Measurements from ENCODE around the gene TMCC2. TPM values are rescaled to one million over a fixed set of nuclear protein-coding genes. Genes with fewer than 3 reads are reported as not detected.
"Not testable (repeated sequence)": the region's sequence is repeated elsewhere in the genome, so short reads cannot be mapped to it uniquely, and the experiment has no call there.

TMCC2 gene
- total RNA-seq, 2 experiments from 2014 or later = 11.4 to 11.8 TPM

DNA sequence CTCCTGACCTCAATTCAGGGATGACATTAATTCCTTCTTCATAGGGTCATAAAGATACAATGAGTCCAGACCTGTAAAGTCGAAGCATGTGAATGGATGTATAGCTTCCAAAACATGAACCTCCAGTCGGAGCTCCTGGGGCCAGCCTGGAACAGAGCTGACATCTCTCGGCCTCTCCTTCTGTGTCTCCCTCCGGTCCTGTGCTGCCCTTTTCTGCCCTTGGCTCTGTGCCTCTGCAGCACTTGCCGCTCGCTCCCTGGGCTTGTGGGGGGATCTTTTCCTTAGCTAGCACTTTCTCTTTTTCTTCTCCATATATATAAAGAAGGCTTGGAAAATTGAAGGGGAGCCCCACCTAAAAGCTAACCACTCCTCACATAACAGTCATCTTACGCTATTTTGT lies 42.5 kb downstream of the TMCC2 start:
- ChIA-PET POLR2A (no interaction called here), CTCF (interaction anchor here (0.5 to 21.8 kb wide), 6 partner anchors 14 to 89 kb away, joined by 3 to 489 read pairs (median 4); partner anchors contain the start of gene NUAK2)

DNA sequence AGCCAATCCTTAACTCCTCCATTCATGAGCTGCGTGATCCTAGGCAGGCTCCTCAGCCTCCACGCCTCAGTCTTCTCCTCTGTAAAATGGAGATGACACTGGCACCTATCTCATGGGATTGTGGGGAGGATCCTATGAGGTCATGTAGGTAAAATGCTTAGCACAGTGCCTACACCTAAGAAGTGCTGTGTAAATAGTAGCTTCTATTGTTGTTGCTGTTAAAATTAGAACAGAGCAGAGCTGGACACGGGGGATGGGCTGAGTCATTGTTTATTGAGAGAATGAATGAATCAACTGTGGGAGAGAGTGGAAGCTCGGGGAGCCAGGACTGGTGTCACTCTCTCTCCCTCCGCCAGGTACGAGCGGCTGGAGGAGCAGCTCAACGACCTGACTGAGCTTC lies 43.0 kb downstream of the TMCC2 start:
- ChIA-PET CTCF (interaction anchor here (0.5 to 21.8 kb wide), 7 partner anchors 14 to 88 kb away, joined by 3 to 489 read pairs (median 3); partner anchors contain the start of gene NUAK2), POLR2A (no interaction called here)

DNA sequence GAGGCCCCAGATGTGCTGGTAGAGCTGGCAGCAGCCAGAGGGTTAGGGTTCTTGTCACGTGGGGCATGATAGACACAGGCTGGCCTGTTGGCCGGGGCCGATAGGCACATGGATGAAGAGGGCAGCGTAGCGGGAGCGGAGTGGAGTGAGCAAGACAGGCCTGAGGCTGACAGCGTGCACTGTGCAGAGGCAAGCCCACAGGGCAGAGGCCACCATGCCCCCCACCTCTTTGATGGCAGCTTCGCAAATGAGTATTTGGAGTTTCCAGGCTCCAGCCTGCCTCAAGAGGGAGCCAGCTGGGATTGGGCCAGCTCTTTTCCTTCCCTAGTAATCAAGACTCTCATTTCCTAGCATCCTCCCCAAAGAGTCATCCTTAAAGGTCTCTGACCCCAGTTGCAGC lies 43.5 kb downstream of the TMCC2 start:
- ChIA-PET CTCF (interaction anchor here (0.9 to 21.8 kb wide), 4 partner anchors 14 to 83 kb away, joined by 3 to 489 read pairs (median 16); partner anchors contain the start of gene NUAK2), POLR2A (interaction anchor here (0.5 kb wide), 1 partner anchor 42 kb away, joined by 3 read pairs; no protein-coding TSS in a partner anchor)

DNA sequence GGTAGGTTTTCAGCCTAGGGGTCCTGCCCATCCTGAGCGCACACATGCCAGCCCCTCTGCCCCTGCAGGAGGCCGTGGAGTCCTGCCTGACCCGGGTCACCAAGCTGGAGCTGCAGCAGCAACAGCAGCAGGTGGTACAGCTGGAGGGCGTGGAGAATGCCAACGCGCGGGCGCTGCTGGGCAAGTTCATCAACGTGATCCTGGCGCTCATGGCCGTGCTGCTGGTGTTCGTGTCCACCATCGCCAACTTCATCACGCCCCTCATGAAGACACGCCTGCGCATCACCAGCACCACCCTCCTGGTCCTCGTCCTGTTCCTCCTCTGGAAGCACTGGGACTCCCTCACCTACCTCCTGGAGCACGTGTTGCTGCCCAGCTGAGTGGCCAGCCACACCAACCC lies 44.0 kb downstream of the TMCC2 start:
- ChIA-PET CTCF (interaction anchor here (0.7 to 21.8 kb wide), 4 partner anchors 17 to 83 kb away, joined by 3 to 489 read pairs (median 16); partner anchors contain the start of gene NUAK2), POLR2A (no interaction called here)

DNA sequence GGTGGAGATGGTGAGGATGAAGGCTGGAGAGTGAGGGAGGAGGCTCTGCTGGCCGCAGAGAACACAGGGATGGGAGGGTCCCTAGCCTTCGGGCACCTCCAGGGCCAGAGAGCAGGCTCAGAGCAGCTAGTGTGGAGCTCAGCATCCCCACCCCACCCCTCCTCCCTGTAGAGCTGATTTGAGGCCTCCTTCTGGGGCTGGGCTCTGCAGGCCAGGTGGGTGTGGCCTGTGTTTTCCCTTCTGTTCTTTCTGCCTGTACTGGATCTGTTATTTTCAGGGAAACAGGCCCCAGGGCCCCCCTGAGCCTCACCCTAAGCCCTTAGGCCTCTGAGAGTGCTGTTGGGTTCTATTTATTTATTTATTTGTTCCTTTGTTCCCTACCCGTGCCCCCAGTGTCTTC lies 44.8 kb downstream of the TMCC2 start:
- ChIA-PET POLR2A (interaction anchor here (0.6 kb wide), 1 partner anchor 99 kb away, joined by 6 read pairs; no protein-coding TSS in a partner anchor), CTCF (interaction anchor here (1.3 to 21.8 kb wide), 9 partner anchors 12 to 89 kb away, joined by 3 to 489 read pairs (median 8); partner anchors contain the start of gene NUAK2)

DNA sequence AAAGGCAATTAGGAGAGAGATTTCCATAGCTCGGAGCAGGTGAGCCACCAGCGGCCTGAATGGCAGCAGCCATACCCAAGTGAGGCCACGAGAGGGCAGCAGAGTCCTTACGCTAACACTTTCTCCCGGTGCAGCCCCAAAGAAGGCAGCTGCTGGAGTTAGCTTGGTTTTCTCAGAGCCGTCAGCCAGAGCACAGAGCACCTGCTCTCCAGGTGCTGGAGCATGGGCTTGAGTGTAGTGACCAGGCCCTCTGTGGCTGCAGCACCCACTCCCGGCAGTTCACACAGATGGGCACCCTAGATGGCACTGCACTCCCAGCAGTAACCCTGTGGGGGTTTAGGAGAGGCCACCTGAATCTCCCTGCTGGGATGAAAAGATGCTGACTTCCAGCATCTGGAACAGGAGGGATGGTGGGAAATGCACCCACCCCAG lies 45.8 kb downstream of the TMCC2 start:
- ChIA-PET CTCF (interaction anchor here (0.6 to 21.8 kb wide), 28 partner anchors 9 to 315 kb away, joined by 3 to 489 read pairs (median 6); partner anchors contain the start of gene NUAK2), POLR2A (interaction anchor here (0.6 to 1.1 kb wide), 3 partner anchors 12 to 52 kb away, joined by 4 read pairs; partner anchors contain the start of gene NUAK2)

DNA sequence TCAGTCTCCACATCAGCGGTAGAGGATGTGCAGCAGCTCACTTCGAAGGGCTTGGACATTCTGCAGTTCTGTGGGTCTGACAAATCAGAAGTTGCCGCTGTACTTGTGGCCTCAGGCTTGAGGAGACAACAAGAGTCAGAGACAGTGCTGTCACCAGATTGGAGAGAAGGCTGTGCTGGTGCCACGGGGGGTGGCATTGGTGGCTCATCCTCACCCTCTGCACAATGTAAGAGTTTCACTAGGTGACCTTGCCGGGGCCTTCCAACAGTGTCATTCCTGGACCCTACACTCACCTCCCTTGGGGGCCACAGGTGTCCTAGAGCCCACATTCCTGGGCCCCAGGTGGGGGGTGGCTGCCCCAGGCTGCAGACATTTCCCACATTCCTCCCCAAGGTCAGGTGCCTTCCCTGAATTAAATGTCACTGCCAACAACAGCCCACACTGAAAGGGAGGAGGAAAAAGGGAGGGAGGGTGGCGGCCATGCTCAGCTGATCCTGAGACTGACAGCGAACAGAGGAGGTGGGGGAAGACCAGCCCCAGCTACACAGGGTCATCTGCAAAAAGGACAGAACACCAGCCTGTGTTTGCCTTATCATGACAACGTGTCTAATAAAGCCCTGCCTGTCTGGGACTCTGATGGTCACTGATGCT lies 46.4 kb downstream of the TMCC2 start:
- ChIA-PET POLR2A (interaction anchor here (1.1 kb wide), 1 partner anchor 48 kb away, joined by 4 read pairs; the partner anchor contains the start of gene NUAK2), CTCF (interaction anchor here (0.7 to 21.8 kb wide), 24 partner anchors 8 to 233 kb away, joined by 3 to 489 read pairs (median 8); partner anchors contain the start of gene NUAK2)

DNA sequence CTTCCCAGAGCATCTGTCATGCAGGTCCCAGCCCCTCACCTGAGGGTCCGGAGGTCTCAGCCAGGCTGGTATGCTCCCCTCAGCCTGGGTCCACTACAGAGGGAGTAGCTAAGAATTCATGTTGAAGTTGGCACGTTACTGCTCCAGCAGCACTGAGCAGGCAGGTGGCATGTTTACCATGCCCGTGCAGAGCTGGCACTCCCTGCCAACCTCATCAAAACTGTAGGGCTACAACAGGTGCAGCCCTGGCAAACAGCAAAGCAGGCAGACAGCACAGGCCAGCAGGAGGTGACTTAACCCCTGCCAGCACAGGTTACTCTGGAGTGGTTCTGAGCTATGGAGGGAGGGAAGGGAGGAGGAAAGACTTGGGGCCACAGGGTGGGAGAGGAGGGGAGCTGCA lies 47.4 kb downstream of the TMCC2 start:
- ChIA-PET POLR2A (no interaction called here), CTCF (interaction anchor here (0.7 to 21.8 kb wide), 8 partner anchors 11 to 207 kb away, joined by 3 to 489 read pairs (median 5); partner anchors contain the start of gene NUAK2)

DNA sequence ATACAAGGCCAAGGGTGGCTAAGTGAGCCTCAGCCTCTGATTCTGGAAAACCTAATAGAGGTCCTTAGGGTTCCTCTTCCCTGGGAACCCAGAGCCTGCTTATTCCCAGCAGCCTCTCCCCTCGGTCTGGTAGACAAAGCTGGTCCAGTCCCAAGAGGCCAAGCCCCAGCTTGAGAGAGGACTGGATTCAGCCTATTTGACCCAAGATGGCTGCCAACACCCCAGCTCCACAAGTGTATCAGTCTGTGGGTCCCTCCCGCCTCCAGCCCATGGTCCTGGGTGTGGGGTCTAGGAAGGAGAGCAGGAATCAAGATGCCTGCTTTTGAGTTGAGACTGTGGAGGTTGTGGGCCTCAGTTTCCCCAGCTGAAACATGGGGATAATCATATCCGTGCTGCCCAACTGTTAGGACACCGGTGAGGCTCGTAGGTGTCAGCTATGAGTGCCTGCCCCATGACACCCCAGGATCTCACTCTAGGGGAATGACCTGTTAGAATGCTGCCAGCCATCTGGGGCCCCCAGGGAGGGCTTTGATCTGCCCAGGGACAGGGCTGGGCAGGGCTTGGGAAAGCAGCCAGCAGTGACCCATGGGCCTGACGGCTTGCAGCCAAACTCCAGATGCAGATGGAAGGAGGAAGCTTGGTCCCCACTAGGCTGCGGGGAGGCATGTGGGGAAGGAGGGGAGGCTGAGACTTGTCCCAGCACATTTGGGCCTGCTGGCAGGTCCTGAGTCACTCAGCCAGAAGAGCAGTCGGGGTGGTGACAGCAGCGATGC lies 48.4 kb downstream of the TMCC2 start:
- POLR2A ChIA-PET = interaction anchor here (0.6 kb wide), 1 partner anchor 188 kb away, joined by 9 read pairs; no protein-coding TSS in a partner anchor
- CTCF ChIA-PET = interaction anchor here (0.6 to 21.8 kb wide), 6 partner anchors 10 to 102 kb away, joined by 4 to 489 read pairs (median 6); partner anchors contain the start of gene NUAK2

DNA sequence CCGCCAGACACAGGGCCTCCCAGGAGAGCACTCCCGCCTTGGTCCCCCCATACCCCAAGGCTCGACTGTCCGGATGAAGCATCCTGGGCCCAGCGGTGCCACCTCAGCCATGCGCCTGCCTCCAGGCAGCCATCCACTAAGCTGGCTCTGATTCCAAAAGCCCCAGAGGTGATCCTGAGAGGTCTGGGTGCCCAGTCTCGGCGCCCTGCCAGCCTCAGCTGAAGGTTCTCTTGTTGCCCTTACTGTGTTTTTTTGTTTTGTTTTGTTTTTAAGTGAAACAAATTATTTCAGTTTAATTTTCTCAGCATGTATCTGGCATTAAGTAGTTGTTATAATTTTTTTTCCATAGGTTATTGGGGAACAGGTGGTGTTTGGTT lies 48.9 kb downstream of the TMCC2 start:
- CTCF ChIA-PET = interaction anchor here (0.8 to 21.8 kb wide), 5 partner anchors 20 to 316 kb away, joined by 4 to 489 read pairs (median 4); partner anchors contain the start of gene NUAK2
- POLR2A ChIA-PET = interaction anchor here (0.6 kb wide), 1 partner anchor 189 kb away, joined by 9 read pairs; no protein-coding TSS in a partner anchor

DNA sequence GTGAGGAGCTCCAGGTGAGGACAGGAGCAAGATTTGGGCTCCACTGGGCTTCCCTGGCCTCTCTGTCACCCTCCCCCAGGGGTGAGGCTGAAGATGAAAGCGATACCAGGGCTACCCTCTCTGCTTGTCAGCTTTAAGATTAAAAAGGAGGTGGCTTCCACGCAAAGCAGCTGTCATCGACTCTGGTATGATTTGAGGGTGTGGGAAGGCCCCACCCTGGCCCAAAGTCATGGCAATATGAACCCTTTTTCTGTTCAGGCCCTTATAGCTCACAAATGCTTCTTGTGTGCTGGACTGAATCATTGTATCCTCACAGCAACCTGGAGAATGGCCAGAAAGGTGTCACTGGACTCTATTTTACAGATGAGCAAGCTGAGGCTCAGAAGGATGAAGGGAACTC lies 52.2 kb downstream of the TMCC2 start:
- ChIA-PET POLR2A (no interaction called here), CTCF (interaction anchor here (0.9 to 21.8 kb wide), 4 partner anchors 21 to 55 kb away, joined by 3 to 489 read pairs (median 4); partner anchors contain the start of gene NUAK2)

DNA sequence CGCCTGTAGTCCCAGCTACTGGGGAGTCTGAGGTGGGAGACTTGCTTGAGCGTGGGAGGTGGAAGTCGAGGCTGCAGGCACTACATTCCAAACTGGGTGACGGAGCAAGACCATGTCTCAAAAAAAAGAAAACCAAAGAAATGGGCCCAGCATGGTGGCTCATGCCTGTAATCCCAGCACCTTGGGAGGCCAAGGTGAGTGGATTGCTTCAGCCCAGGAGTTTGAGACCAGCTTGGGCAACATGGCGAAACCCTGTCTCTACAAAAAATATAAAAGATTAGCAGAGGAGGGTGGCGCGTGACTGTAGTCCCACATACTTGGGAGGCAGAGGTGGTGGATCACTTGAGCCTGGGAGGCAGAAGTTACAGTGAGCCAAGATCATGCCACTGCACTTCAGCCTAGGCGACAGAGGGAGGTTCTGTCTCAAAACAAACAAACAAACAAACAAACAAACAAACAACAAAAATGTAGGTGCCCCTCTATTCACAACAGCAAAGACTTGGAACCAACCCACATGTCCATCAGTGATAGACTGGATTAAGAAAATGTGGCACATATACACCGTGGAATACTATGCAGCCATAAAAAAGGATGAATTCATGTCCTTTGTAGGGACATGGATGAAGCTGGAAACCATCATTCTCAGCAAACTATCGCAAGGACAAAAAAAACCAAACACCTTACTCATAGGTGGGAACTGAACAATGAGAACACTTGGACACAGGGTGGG lies 53.1 kb downstream of the TMCC2 start:
- POLR2A ChIA-PET = not testable (repeated sequence)

DNA sequence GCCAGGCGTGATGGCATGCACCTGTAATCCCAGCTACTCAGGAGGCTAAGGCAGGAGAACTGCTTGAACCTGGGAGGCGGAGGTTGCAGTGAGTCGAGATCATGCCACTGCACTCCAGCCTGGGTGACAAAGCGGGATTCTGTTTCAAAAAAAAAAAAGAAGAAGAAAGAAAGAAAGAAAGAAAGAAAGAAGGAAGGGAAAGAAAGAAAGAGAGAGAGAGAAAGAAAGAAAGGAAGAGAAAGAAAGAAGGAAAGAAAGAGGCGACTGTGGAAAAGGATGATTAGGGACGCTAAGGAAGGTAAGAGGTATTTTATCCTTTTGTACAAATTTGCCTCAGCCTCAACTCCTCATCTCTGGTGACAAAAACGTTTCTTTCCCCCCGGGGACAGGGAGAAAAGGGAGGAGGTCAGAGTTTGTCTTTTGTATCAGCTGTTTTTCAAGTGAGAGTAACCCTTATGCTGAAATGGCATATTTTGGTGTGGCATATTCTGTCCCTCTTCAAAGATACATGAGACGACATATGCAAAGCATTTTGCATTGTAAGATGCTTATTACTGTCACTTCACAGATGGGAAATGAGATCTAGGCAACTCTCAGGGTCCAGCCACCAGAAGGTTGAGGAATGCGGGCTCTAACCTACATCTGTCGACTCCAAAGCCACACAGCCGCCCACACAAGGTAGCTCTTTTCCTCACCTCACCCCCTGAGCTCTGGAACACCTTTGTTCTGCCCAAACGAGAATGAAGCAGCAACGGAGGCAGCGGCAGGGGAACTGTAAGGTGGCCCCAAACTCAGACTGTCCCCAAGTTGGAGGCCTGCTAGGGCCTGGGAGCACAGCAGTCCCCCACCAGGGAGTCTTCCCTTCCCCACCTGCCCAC lies 55.8 kb downstream of the TMCC2 start:
- POLR2A ChIA-PET = interaction anchor here (1.6 kb wide), 1 partner anchor 38 kb away, joined by 6 read pairs; the partner anchor contains the start of gene NUAK2
- CTCF ChIA-PET = interaction anchor here (1.6 to 21.8 kb wide), 3 partner anchors 9 to 53 kb away, joined by 3 to 489 read pairs (median 56); partner anchors contain the start of gene NUAK2

More for the DNA sequence above, 53.1 kb downstream of the TMCC2 start:
- CTCF ChIA-PET = interaction anchor here (1.1 to 21.8 kb wide), 3 partner anchors 20 to 54 kb away, joined by 3 to 489 read pairs (median 5); partner anchors contain the start of gene NUAK2

DNA sequence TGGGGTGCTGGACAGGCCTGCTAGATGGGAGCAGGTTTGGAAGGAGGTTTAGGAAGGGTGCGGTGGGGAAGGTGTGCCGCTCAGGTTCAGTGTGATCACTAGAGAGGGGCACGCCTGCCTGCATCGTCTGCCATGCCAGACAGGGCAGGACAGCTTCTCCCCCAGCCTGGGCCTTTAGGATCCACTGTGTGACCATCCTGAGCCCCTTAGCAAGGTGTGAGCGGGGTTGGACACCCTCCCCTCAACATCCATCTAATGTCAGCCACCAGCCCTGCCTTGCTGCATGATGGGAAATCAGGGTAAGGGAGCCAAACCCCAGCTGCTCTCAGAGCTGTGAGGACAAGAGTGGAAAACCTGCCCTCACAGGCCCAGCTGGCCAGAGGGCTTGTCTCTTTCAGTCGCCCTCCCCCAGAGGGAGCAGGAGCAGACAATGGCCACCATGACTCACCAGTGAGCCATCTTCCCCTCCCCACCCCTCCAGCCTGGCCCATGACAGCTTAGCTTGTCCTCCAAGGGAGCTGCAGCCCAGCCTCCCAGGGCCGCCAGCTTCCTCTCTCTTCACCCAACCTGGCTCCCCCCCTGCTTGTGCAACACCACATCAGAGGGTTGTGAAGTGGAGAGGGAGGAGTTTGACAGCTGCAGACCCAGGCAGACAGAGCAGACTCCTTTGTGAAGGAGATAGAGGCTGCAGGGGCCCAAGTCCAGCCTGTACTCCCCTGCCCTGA lies 56.8 kb downstream of the TMCC2 start:
- CTCF ChIA-PET = interaction anchor here (0.8 to 21.8 kb wide), 8 partner anchors 10 to 240 kb away, joined by 3 to 489 read pairs (median 3); partner anchors contain the start of gene NUAK2
- POLR2A ChIA-PET = interaction anchor here (0.7 to 2.0 kb wide), 5 partner anchors 27 to 40 kb away, joined by 3 to 8 read pairs (median 3); partner anchors contain the start of gene NUAK2

DNA sequence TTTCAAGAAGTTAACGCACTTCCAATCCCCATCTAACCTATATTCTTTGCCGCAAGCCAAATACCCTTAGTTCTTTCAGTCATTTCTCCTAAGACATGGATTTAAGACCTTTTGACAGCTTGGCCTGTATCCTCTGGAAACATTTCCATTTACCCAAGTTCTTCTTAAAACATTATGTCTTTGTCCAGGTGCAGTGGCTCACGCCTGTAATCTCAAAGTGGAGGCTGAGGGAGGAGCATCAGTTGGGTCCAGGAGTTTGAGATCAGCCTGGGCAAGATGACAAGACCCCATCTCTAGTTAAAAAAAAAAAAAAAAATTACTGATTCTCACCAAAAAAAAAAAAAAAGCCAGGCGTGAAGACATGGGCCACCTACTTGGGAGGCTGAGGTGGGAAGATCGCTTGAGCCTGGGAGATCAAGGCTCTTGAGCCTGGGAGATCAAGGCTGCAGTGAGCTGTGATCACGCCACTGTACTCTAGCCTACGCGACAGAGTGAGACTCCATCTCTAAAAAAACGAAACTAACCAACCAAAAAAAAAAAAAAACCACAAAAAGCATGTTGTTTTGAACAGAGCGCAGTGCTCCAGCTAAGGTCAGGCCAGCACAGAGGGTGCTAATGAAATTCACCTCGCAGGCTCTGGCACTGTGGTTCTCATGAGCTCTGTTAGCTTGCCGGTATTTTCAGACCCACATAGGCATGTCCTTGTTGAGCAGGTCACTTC lies 57.8 kb downstream of the TMCC2 start:
- ChIA-PET POLR2A (interaction anchor here (0.6 to 2.0 kb wide), 8 partner anchors 12 to 1927 kb away, joined by 3 to 8 read pairs (median 4); partner anchors contain the start of gene NUAK2), CTCF (interaction anchor here (0.6 to 21.8 kb wide), 13 partner anchors 11 to 623 kb away, joined by 3 to 489 read pairs (median 3); partner anchors contain the start of gene NUAK2)

Data from activated CD8-positive, alpha-beta memory T cell treated with anti-CD3 and anti-CD28 coated beads for 36 hours (primary cell).